Endothelial cell of umbilical vein (primary cell): Measurements from ENCODE around the gene PLCXD3. TPM values are rescaled to one million over a fixed set of nuclear protein-coding genes. Genes with fewer than 3 reads are reported as not detected.

Source experiments
- BruUV-seq: library from RNA; stranded (reverse); fragments of 400-500 nt; replicated peaks from 2 replicates; lab custom pipeline; 2021; lab: Mats Ljungman, UMichigan
- CTCF ChIA-PET: fragments of 300-600, 350-600 bp; sonication (Branson Sonifier 250); formaldehyde crosslinking; loops from one replicate; lab custom pipeline; 2021; ENCODE audit warnings: antibody characterized with exemption, inconsistent platforms; lab: Charles Lee
- POLR2A ChIA-PET: fragments of 300-600, 350-600 bp; sonication (Branson Sonifier 250); formaldehyde crosslinking; loops from one replicate; lab custom pipeline; 2021; ENCODE audit warnings: antibody characterized with exemption, inconsistent platforms; lab: Charles Lee
- DNase-seq: peaks from one replicate; pipeline ENCODE4 v3.0.0-alpha.2; 2011; ENCODE audit warnings: low read depth, low spot score
- FAIRE-seq: peaks from 2 replicates; lab custom pipeline; 2011; peaks lifted over from hg19 to GRCh38; lab: Jason Lieb, UNC
- H2AFZ ChIP-seq: 2 replicates; pipeline ENCODE4 v1.6.0; 2012; ENCODE audit warnings: low read depth, low read length, control low read depth, inconsistent platforms
- H3K27ac ChIP-seq: 2 replicates; pipeline ENCODE4 v1.5.1; 2011; ENCODE audit warnings: low read depth, mild to moderate bottlenecking, control low read depth, low read length, moderate library complexity; ENCODE audit not compliant: insufficient read depth
- H3K27me3 ChIP-seq, 2 experiments: 2 replicates each; pipeline versions ENCODE4 v1.6.0 to v1.6.1; 2011; ENCODE audit warnings: low read length in 2 of 2, mixed read lengths in 1 of 2; ENCODE audit not compliant: control insufficient read depth in 2 of 2, insufficient read depth in 2 of 2
- H3K36me3 ChIP-seq, 2 experiments: 2 replicates in 1 of 2; 3 replicates in 1 of 2; pipeline ENCODE4 v1.5.1; 2011; ENCODE audit warnings: low read length in 2 of 2, mild to moderate bottlenecking in 1 of 2, moderate library complexity in 1 of 2; ENCODE audit not compliant: control insufficient read depth in 2 of 2, insufficient read depth in 2 of 2; ENCODE audit errors: extremely low read depth in 1 of 2
- H3K4me1 ChIP-seq: 3 replicates; pipeline ENCODE4 v1.5.1; 2011; ENCODE audit warnings: mild to moderate bottlenecking, low read length; ENCODE audit not compliant: control insufficient read depth, insufficient read depth; ENCODE audit errors: extremely low read depth
- H3K4me2 ChIP-seq: 2 replicates; pipeline ENCODE4 v1.6.1; 2011; ENCODE audit warnings: low read length, control low read depth, mixed read lengths; ENCODE audit not compliant: insufficient read depth
- H3K4me3 ChIP-seq, 3 experiments: fragments of 200-600 bp in 1 of 3; sonication (generic), shearing (Covaris generic) in 1 of 3; replicated peaks in 1 of 3; 2 replicates each; pipeline ENCODE4 v1.5.1; 2011 to 2016; ENCODE audit warnings: control low read depth in 3 of 3, low read length in 3 of 3, mild to moderate bottlenecking in 2 of 3, inconsistent platforms in 1 of 3, low read depth in 1 of 3, moderate library complexity in 1 of 3; ENCODE audit not compliant: insufficient read depth in 1 of 3
- H3K79me2 ChIP-seq: 2 replicates; pipeline ENCODE4 v1.6.0; 2012; ENCODE audit warnings: low read length, inconsistent platforms; ENCODE audit not compliant: control insufficient read depth, insufficient read depth
- H3K9ac ChIP-seq: replicated peaks from 2 replicates; pipeline ENCODE3; 2011; ENCODE audit warnings: low read length, control low read depth; ENCODE audit not compliant: insufficient read depth; ENCODE audit errors: extremely low read depth
- H3K9me1 ChIP-seq: replicated peaks from 3 replicates; pipeline ENCODE4 v1.6.0; 2011; ENCODE audit warnings: mild to moderate bottlenecking, low read length; ENCODE audit not compliant: control insufficient read depth, insufficient read depth; ENCODE audit errors: extremely low read depth
- H3K9me3 ChIP-seq: replicated peaks from 2 replicates; pipeline ENCODE4 v1.5.1; 2012; ENCODE audit warnings: low read length, inconsistent platforms; ENCODE audit not compliant: control insufficient read depth, insufficient read depth
- H4K20me1 ChIP-seq: replicated peaks from 2 replicates; pipeline ENCODE3; 2011; ENCODE audit warnings: mild to moderate bottlenecking, low read length; ENCODE audit not compliant: control insufficient read depth, insufficient read depth; ENCODE audit errors: extremely low read depth
- CTCF ChIP-seq, 2 donors: IDR thresholded peaks; 1 replicate in 1 of 2; 2 replicates in 1 of 2; pipeline ENCODE4 v1.5.1; 2011; ENCODE audit warnings: low read length in 2 of 2, mild to moderate bottlenecking in 2 of 2, moderate library complexity in 2 of 2, control low read depth in 1 of 2, inconsistent platforms in 1 of 2, low read depth in 1 of 2; ENCODE audit not compliant: insufficient read depth in 1 of 2; ENCODE audit errors: extremely low read depth in 1 of 2
- EZH2 ChIP-seq: IDR thresholded peaks from 2 replicates; pipeline ENCODE4 v1.6.1; 2012; ENCODE audit warnings: borderline replicate concordance, low read depth, mild to moderate bottlenecking, moderate library complexity, low read length, inconsistent platforms; ENCODE audit not compliant: severe bottlenecking
- FOS ChIP-seq: IDR thresholded peaks from 2 replicates; pipeline ENCODE4 v1.6.1; 2011; ENCODE audit warnings: mild to moderate bottlenecking, low read length, moderate library complexity, borderline replicate concordance; ENCODE audit not compliant: insufficient read depth
- GATA2 ChIP-seq: IDR thresholded peaks from 2 replicates; pipeline ENCODE4 v1.7.0; 2011; ENCODE audit warnings: low read depth, mild to moderate bottlenecking, moderate library complexity, mixed read lengths, low read length; ENCODE audit not compliant: insufficient read length, insufficient read depth
- JUN ChIP-seq: IDR thresholded peaks from 2 replicates; pipeline ENCODE4 v1.6.1; 2011; ENCODE audit warnings: borderline replicate concordance, low read depth; ENCODE audit not compliant: insufficient read length, insufficient read depth
- MAX ChIP-seq: IDR thresholded peaks from 2 replicates; pipeline ENCODE4 v1.6.1; 2011; ENCODE audit not compliant: insufficient read depth, insufficient read length
- MYC ChIP-seq: IDR thresholded peaks from one replicate; pipeline ENCODE4 v1.6.1; 2011; ENCODE audit warnings: mild to moderate bottlenecking, low read depth, low read length
- POLR2A ChIP-seq: IDR thresholded peaks from 2 replicates; pipeline ENCODE4 v1.6.1; 2012; ENCODE audit warnings: low read depth, mild to moderate bottlenecking, control low read depth, low read length
- POLR2AphosphoS5 ChIP-seq: IDR thresholded peaks from 2 replicates; pipeline ENCODE4 v1.6.1; 2012; ENCODE audit warnings: low read depth, mild to moderate bottlenecking, control low read depth, low read length, moderate library complexity; ENCODE audit not compliant: insufficient read depth
- dilution Hi-C: fragments of 300-500 bp; cut with MboI; formaldehyde crosslinking; loops from one replicate; pipeline ENCODE4 v1.15.0; 2019; ENCODE audit warnings: low sequenced_read_pairs; ENCODE audit not compliant: extremely low pct_ligation_motif_present
- intact Hi-C: fragments of 100-400 bp; cut with micrococcal nuclease; formaldehyde crosslinking; loops from one replicate; pipeline ENCODE4 v1.10.0; 2022
- polyA plus RNA-seq, 4 experiments: library from polyadenylated mRNA; depleted of rRNA in 3 of 4; stranded (reverse) in 3 of 4; unstranded in 1 of 4; fragments of >200 nt; gene quantifications; 2 replicates each; pipeline versions ENCODE4 v1.2.1 to v1.2.3, GENCODE V29; 2011 to 2012; ENCODE audit warnings: missing spikeins in 1 of 4
- total RNA-seq: library from RNA; stranded (reverse); gene quantifications from 2 replicates; pipeline ENCODE4 v1.2.3, GENCODE V29; 2021

PLCXD3 gene
- total and polyA plus RNA-seq, 2 donors (not counting 3 experiments of a cell fraction or from before 2014, with no cell fraction given), result not detected

- Histone ChIP-seq H3K9ac (no peak overlapping the region), H3K79me2 (no peaks in the 10 kb centered on the region), H2AFZ (no peak overlapping the region), H3K9me3 (no peaks in the 10 kb centered on the region), H3K27me3 (no peaks in the 10 kb centered on the region), H3K36me3 (no peaks in the 10 kb centered on the region), H3K4me3 (no peak overlapping the region), H3K9me1 (no peaks in the 10 kb centered on the region), H3K4me1 (no peaks in the 10 kb centered on the region), H3K27ac (no peak overlapping the region), H3K4me2 (no peak overlapping the region), H4K20me1 (no peaks in the 10 kb centered on the region)
- intact Hi-C loops, result no loop called here
- DNase-seq (no peak), FAIRE-seq (no peak)
- ChIA-PET CTCF (no interaction called here), POLR2A (interaction anchor here (0.6 kb wide), 2 partner anchors 9 to 225 kb away, joined by 6 to 8 read pairs; no protein-coding TSS in a partner anchor)
- BruUV-seq, result no TSS peak
- TF ChIP-seq JUN (no peak), MAX (no peak), POLR2AphosphoS5 (no peak), EZH2 (no peak), GATA2 (no peak), CTCF (IDR thresholded peaks at IDR 0.05; ENCODE audit: extremely low read depth in 1 of 2, insufficient read depth in 1 of 2, low read depth in 1 of 2, low read length in 2 of 2) (no peak), POLR2A (no peak), MYC (no peak), FOS (no peak)
- dilution Hi-C loops, result no loop called here
These were observed 197.8 kb downstream of the PLCXD3 start for GRCh38 chr5:41312478-41313060.
